ENCODE data around the gene RNF213. TPM values are rescaled to one million over a fixed set of nuclear protein-coding genes. Genes with fewer than 3 reads are reported as not detected.

The RNF213 gene
- 28.6 and 28.8 TPM in 2 replicates for total RNA-seq (2014; rRNA removed; shearing (Covaris generic))
- polyA plus RNA-seq (2015; cell fraction: cytosol; rRNA removed) = 15.2 and 20.6 TPM in 2 replicates
- polyA plus RNA-seq (2015; cell fraction: nucleus; rRNA removed) = 98.7 and 104 TPM in 2 replicates

GRCh38 chr17:80260791-80261158 lies at the start of gene RNF213:
Gene RNF213 (plus strand): TSS chr17:80260852. CDS start chr17:80263682, 2,830 bp downstream.
- no peak for DNase-seq (ENCODE audit: low read depth)

GRCh38 chr17:80212109-80212508 lies 48.5 kb upstream of the RNF213 start:
- no peak for DNase-seq (ENCODE audit: low read depth)

DNA sequence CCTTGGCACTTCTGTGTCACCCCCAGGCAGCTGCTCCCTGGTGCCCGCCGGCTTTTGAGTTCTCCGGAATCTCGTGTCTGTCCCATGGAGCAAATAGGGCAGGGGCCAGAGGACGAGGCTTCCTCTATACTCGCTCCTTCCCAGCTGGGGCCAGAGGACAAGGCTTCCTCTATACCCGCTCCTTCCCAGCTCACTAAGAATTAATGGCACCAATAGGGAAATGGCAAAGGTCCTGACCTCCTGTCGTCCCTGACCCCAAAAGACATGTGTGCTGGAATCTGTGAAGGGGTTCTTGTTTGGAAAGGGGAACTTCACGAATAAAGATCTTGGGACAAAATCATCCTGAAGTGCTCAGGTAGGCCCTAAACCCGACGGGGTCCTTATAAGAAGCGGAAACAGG lies 48.1 kb upstream of the RNF213 start:
- no peak for DNase-seq (ENCODE audit: low read depth)

DNA sequence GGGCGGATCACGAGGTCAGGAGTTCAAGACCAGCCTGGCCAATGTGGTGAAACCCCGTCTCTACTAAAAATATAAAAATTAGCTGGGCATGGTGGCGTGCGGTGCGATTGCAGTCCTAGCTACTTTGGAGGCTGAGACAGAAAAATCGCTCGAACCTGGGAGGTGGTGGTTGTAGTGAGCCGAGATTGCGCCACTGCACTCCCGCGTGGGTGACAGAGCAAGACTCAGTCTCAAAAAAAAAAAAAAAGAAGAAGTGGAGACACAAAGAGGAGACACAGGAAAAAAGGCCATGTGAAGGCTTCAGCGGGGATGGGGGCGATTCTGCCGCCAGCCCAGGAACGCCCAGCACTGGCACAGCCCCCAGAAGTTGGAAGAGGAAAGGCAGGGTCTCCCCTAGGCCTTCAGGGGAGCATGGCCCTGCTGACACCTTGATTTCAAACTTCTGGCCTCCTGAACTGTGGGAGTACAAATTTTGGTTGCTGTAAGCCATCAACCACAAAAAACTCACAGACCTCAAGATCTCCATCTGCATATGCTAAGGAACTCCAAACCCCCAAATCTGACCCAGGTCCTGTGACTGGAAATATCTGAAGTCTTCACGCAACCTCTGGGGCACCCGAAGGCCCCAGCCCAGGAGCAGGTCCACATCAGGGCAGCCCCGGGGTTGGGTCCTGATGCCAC lies 47.5 kb upstream of the RNF213 start:
- no peak for DNase-seq (ENCODE audit: low read depth)

DNA sequence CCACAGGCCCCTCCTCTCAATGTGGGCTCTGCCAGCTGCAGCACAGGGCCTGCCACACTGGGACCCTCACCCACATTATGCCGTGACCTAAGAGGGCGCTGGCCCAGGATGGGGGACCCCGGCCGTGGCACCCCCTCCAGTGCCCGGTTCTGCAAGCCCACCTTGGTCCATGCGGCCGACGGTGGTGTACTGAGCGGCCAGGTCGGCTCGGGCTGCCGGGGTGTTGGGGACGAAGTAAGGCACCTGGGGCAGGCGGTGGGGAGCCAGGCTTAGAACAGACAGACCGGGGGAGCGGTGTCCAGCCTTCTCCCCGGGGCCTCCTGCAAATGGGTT lies 47.0 kb upstream of the RNF213 start:
- no peak for DNase-seq (ENCODE audit: low read depth)

- no peak for DNase-seq (ENCODE audit: low read depth)
Measured at GRCh38 chr17:80214012-80214877, 46.4 kb upstream of the RNF213 start.

DNA sequence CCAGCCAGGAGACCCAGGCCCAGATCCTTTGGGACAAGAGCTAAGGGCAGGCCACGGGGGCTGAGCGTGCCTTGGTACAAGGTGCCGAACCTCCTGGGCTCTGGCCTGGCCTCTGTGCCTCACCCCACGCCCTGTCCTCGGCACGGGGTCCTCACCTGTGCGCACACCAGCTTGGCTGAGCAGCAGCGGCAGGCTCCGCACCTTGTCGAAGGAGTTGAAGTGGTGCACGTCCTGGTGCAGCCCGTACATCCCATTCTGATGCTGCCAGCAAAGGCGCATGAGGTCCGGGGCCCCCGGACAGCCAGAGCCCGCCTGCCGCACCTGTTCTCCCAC lies 45.8 kb upstream of the RNF213 start:
- DNase-seq (ENCODE audit: low read depth) = no peak

- DNase-seq (ENCODE audit: low read depth) = no peak
Measured at GRCh38 chr17:80216473-80217456, 43.9 kb upstream of the RNF213 start.

- DNase-seq (ENCODE audit: low read depth) = no peak
Measured at GRCh38 chr17:80217703-80218362, 42.8 kb upstream of the RNF213 start.

GRCh38 chr17:80218391-80218790 lies 42.3 kb upstream of the RNF213 start:
- no peak for DNase-seq (ENCODE audit: low read depth)

DNA sequence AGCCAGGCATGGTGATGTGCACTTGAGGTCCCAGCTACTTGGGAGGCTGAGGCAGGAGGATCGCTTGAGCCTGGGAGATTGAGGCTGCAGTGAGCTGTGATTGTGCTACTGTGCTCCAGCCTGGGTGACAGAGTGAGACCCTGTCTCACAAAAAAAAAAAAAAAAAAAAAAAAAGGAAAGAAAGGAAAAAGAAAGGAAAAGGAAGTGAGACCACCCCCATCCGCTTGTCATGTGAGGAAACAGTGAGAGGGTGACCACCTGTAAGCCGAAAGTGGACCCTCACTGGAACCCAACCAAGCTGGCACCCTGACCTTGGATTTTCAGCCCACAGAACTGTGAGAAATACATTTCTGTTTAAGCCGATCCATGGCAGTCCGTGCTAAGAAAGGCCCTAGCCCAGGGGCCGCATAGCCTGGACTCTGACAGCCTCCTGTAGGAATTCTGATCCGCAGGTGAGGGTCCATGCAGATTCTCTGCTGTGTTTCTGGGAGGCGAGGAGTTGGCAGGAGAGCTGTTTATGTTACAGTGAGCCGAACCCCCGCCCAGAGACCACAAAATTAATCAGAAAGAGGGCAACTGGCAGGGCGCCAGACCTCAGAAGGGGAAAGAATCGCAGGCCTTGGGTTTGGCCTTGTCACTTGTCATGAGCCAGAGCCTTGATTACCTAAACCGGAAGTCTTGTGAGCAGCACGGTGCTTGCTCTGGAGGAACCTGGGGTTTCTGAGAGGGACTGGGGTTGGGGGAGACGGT lies 41.5 kb upstream of the RNF213 start:
- peak; percentile 91 for DNase-seq (ENCODE audit: low read depth)

GRCh38 chr17:80219763-80220053 lies 40.9 kb upstream of the RNF213 start:
- no peak for DNase-seq (ENCODE audit: low read depth)

- DNase-seq (ENCODE audit: low read depth) = peak; percentile 34
Measured at GRCh38 chr17:80220054-80220735, 40.5 kb upstream of the RNF213 start, which contains the start of the genes SGSH and SLC26A11. Gene SGSH (minus strand): TSS chr17:80220333. CDS start chr17:80220313, 20 bp downstream. Gene SLC26A11 (plus strand): TSS chr17:80220427. CDS start chr17:80221561, 1,134 bp downstream.

DNA sequence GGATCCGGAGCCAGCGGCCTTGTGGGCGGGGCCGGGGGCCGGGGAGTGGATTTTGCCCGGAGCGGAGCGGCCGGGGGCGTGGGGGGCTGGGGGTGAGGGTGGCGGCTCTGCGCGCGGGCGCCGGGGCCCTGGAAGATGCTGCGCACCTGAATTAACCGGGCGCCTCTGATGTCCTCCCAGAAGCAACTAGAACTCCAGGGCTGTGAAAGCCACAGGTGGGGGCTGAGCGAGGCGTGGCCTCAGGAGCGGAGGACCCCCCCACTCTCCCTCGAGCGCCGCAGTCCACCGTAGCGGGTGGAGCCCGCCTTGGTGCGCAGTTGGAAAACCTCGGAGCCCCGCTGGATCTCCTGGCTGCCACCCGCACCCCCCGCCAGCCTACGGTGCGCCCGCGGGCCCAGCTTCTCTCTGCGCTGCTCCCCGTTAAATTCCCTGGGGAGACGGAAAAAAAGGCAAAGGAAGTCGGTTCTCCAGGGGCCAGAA lies 39.9 kb upstream of the RNF213 start:
- no peak for DNase-seq (ENCODE audit: low read depth)

DNA sequence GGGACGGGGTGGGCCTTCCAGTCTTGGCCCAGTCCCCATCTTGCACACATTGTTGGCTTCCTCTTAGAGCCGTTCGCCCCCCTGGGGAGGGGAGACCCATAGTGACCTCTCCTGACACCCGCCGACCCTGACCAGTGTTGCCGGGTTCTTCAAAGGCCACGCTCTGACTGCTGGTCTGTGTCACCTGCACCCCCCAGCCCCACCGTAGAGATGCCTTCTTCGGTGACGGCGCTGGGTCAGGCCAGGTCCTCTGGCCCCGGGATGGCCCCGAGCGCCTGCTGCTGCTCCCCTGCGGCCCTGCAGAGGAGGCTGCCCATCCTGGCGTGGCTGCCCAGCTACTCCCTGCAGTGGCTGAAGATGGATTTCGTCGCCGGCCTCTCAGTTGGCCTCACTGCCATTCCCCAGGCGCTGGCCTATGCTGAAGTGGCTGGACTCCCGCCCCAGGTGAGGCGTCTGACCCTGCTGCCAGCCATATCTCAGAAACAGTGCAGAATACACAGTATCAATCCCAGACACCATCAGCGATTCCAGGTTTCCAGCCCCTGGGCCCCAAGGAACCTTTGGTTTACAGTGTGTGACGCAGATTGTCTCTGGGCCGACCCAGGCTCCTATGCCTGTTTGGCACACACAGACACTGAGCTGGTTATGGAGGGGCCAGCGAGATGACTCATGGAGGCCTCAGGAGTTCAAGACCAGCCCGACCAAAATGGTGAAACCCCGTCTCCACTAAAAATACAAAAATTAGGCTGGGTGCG lies 39.1 kb upstream of the RNF213 start:
- no peak for DNase-seq (ENCODE audit: low read depth)

- DNase-seq (ENCODE audit: low read depth) = no peak
Measured at GRCh38 chr17:80222376-80223141, 38.1 kb upstream of the RNF213 start.

DNA sequence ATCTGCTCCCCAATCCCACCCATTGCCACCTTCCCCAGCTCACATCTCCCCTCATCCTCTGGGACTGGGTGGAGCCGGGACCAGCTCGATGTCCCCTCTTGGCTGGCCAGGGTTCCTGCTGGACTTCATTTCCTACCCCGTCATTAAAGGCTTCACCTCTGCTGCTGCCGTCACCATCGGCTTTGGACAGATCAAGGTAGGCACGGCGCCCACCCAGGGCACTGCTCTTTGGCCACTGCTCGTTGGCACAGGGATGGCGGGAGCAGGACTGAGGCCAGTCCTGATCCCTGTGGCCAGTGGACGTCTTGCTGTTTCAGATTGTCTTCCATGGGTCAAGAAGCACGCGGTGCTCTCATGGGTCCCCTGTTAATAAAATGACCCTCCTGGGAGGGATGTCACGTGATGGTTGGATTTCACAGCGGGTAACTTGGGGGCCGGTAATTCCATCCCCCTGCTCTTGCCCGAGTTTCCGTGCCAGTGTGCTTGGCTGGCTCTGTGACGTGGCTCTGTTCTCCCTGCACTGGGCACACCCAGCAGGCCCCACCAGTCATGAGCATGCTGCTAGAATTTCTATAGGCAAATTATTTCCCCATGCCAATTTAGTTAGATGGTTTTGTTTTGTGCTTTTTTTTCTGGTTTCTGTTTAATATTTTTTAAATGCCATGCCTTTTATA lies 37.4 kb upstream of the RNF213 start:
- no peak for DNase-seq (ENCODE audit: low read depth)

Measured in HT1080 (cell line).